OCI-LY7 (cell line): ENCODE results near the gene CCDC93.

Experiments used
- CTCF ChIP-seq: fragments of 200-600 bp; sonication (generic); conservative IDR thresholded peaks from 2 replicates; pipeline ENCODE4 v1.5.1; 2014; ENCODE audit warnings: mild to moderate bottlenecking, antibody characterized with exemption, low read length, moderate library complexity, mixed read lengths
- EZH2phosphoT487 ChIP-seq: fragments of 200-600 bp; sonication (generic); IDR thresholded peaks from 2 replicates; pipeline ENCODE4 v1.6.1; 2018; ENCODE audit warnings: low read depth, borderline replicate concordance, mild to moderate bottlenecking, mixed run types, antibody characterized with exemption, low read length, moderate library complexity, mixed read lengths

GRCh38 chr2:117996525-117996924, 17.3 kb downstream of the CCDC93 start:
- TF ChIP-seq CTCF = no peak
- TF ChIP-seq EZH2phosphoT487 = no peak
